Testis (tissue), 3 donors: ENCODE measurements around the gene GTF3C5. TPM values are rescaled to one million over a fixed set of nuclear protein-coding genes. Genes with fewer than 3 reads are reported as not detected.
"Not testable (repeated sequence)": the region's sequence is repeated elsewhere in the genome, so short reads cannot be mapped to it uniquely, and the experiment has no call there.

Source experiments
- DNase-seq: peaks from one replicate; pipeline ENCODE4 v3.0.0-alpha.2; 2019
- H3K27ac ChIP-seq, 2 donors: fragments of 200-600 bp; sonication (generic); one replicate each; pipeline ENCODE4 v1.5.1; 2019
- H3K27me3 ChIP-seq: fragments of 200-600 bp; sonication (generic); one replicate; pipeline ENCODE4 v1.5.1; 2019
- H3K36me3 ChIP-seq: fragments of 200-600 bp; sonication (generic); one replicate; pipeline ENCODE4 v1.5.1; 2017; ENCODE audit warnings: low read depth; ENCODE audit errors: missing control alignments
- H3K4me1 ChIP-seq: fragments of 200-600 bp; sonication (generic); one replicate; pipeline ENCODE4 v1.5.1; 2019
- H3K4me3 ChIP-seq, 2 donors: fragments of 200-600 bp; sonication (generic); one replicate each; pipeline ENCODE4 v1.5.1; 2017 to 2019
- H3K9me3 ChIP-seq: fragments of 200-600 bp; sonication (generic); one replicate; pipeline ENCODE4 v1.5.1; 2017
- CTCF ChIP-seq, 3 experiments: fragments of 450-650 bp in 2 of 3; fragments of 200-600 bp in 1 of 3; sonication (generic) in 1 of 3; IDR thresholded peaks; one replicate each; pipeline ENCODE4 v1.5.1; 2016 to 2019; ENCODE audit warnings: antibody characterized with exemption in 3 of 3, mild to moderate bottlenecking in 2 of 3, moderate library complexity in 1 of 3
- POLR2A ChIP-seq: fragments of 450-650 bp; IDR thresholded peaks from one replicate; pipeline ENCODE4 v1.6.1; 2017; ENCODE audit warnings: antibody characterized with exemption, mild to moderate bottlenecking, moderate library complexity
- WGBS, 2 donors: methylation state at CpG; one replicate each; pipeline ENCODE4 v1.1.5; 2018; 5-methylcytosine and 5-hydroxymethylcytosine counted together
- intact Hi-C: fragments of 100-400 bp; cut with DNase I; formaldehyde crosslinking; loops from one replicate; pipeline ENCODE4 v1.15.1; 2023; ENCODE audit warnings: low total_unique reads
- polyA plus RNA-seq: library from polyadenylated mRNA; stranded (reverse); fragments of 350-450 nt; fragmentation: Illumina TruSeq; extraction: RNeasy Lipid Tissue Mini Kit (QIAGEN cat#74804); gene quantifications from one replicate; pipeline ENCODE4 v1.2.3, GENCODE V29; 2014; ENCODE audit warnings: low read depth, low replicate concordance; ENCODE audit not compliant: insufficient read depth
- total RNA-seq, 2 donors: library from RNA; depleted of rRNA; stranded (reverse); fragments of >200 nt; gene quantifications; one replicate each; pipeline ENCODE4 v1.2.3, GENCODE V29; 2016

Gene GTF3C5
- total and polyA plus RNA-seq, 3 donors from 2014 or later = 66.9 to 117 (median 109) TPM

- no peak for TF ChIP-seq POLR2A
- no peak for TF ChIP-seq CTCF (IDR thresholded peaks at IDR 0.05)
- Histone ChIP-seq H3K4me1 (no peaks in the 10 kb centered on the region), H3K36me3 (no peaks in the 10 kb centered on the region), H3K9me3 (no peaks in the 10 kb centered on the region), H3K27me3 (no peaks in the 10 kb centered on the region), H3K4me3 (no peak overlapping the region), H3K27ac (no peak overlapping the region)
- 56 to 75% methylated on average over 4 to 6 of the region's 6 CpGs for whole genome bisulfite sequencing, 2 donors
- no peak for DNase-seq
- intact Hi-C loops = no loop called here
These were observed 59.4 kb downstream of the GTF3C5 start for GRCh38 chr9:133090187-133090586.

DNA sequence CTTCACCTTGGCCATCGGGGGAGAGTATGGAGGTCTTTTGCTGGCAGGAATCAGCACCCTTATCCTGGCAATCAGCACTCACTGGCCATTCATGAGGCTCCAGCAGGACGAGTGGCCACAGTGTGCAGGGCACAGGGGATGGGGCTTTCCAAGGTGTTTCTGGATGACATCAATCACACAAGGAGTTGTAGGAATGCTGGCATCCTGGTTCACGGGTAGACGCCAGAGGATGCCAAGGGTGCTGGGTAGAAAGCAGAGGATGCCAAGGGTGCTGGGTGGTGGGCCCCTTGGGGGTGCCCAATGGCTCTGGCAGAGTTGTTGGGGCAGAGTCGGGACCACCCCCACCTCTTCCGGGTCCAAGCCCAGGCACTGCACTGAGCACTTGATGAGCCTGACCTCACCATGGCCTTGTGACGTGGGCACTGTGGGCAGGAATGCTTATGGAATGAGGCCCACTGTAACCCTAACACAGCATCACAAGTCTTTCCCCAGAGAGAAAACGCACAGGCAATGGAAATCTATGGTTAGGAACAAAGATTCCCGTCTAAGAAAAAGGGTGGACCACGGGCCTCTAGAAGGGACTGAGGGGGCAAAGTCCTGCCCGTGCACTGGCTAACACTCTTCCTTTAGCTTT, 60.1 kb downstream of the GTF3C5 start:
- WGBS, 2 donors = 85 to 88% methylated on average over 7 to 11 of the region's 11 CpGs
- no peaks in the 10 kb centered on the region for H3K36me3 ChIP-seq
- intact Hi-C loops = no loop called here
- no peaks in the 10 kb centered on the region for H3K27me3 ChIP-seq
- H3K9me3 ChIP-seq = no peaks in the 10 kb centered on the region
- H3K27ac ChIP-seq = no peak overlapping the region
- no peak for DNase-seq
- no peaks in the 10 kb centered on the region for H3K4me1 ChIP-seq
- H3K4me3 ChIP-seq = no peak overlapping the region
- no peak for TF ChIP-seq POLR2A
- TF ChIP-seq CTCF (IDR thresholded peaks at IDR 0.05) = no peak

- DNase-seq, H3K36me3 ChIP-seq, H3K27me3 ChIP-seq, intact Hi-C loops, H3K9me3 ChIP-seq, H3K27ac ChIP-seq, H3K4me3 ChIP-seq, H3K4me1 ChIP-seq: not testable (repeated sequence)
- 80 to 84% methylated on average over 4 of the region's 4 CpGs for WGBS, 2 donors
These were observed 63.6 kb downstream of the GTF3C5 start for GRCh38 chr9:133094351-133094750.

GRCh38 chr9:133094842-133095393, 64.1 kb downstream of the GTF3C5 start:
- no peaks in the 10 kb centered on the region for H3K36me3 ChIP-seq
- no peaks in the 10 kb centered on the region for H3K9me3 ChIP-seq
- no peak overlapping the region for H3K27ac ChIP-seq
- no peaks in the 10 kb centered on the region for H3K4me1 ChIP-seq
- intact Hi-C loops = no loop called here
- TF ChIP-seq CTCF (IDR thresholded peaks at IDR 0.05) (peak in 1 of 3 experiments; percentile 52), POLR2A (no peak)
- no peak for DNase-seq
- 90 to 93% methylated on average over 3 of the region's 3 CpGs for WGBS, 2 donors
- H3K27me3 ChIP-seq = no peaks in the 10 kb centered on the region
- no peak overlapping the region for H3K4me3 ChIP-seq

GRCh38 chr9:133098104-133098754, 67.4 kb downstream of the GTF3C5 start:
- no peak overlapping the region for H3K4me3 ChIP-seq
- H3K27ac ChIP-seq = no peak overlapping the region
- no peak for DNase-seq
- H3K9me3 ChIP-seq = no peaks in the 10 kb centered on the region
- TF ChIP-seq CTCF (IDR thresholded peaks at IDR 0.05) (no peak), POLR2A (no peak)
- no peaks in the 10 kb centered on the region for H3K4me1 ChIP-seq
- 73 to 84% methylated on average over 6 to 16 of the region's 16 CpGs for WGBS, 2 donors
- H3K27me3 ChIP-seq = no peaks in the 10 kb centered on the region
- H3K36me3 ChIP-seq = no peaks in the 10 kb centered on the region
- intact Hi-C loops = no loop called here
